ENCODE measurements around the gene LRRFIP1. TPM values are rescaled to one million over a fixed set of nuclear protein-coding genes. Genes with fewer than 3 reads are reported as not detected.

Gene LRRFIP1
- total and polyA plus RNA-seq, 2 of the 13 experiments (the other 11 are each of a cell fraction or from before 2014, with no cell fraction given), result 15.9 to 40.5 TPM

DNA sequence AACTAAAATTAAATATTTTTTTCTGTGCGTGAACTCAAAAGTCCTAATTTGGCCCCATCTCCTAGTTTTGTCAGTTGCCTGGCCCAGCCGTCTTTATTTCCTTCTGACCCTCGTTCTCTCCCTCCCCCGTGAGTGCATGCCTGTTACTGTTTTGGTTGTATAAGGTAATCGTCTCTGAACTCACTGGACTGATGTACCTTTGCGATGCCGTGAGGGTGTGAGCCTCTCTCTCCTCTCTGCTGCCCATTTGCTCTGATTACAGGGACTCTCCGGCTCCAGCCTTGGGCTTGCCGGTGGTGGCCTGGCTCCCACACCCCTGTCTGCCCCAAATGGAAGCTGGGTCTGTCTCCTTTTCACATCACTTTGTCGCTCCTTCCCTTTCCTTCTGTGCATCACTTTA, 104.7 kb downstream of the LRRFIP1 start (continued):
- TF ChIP-seq, protein P1, sequence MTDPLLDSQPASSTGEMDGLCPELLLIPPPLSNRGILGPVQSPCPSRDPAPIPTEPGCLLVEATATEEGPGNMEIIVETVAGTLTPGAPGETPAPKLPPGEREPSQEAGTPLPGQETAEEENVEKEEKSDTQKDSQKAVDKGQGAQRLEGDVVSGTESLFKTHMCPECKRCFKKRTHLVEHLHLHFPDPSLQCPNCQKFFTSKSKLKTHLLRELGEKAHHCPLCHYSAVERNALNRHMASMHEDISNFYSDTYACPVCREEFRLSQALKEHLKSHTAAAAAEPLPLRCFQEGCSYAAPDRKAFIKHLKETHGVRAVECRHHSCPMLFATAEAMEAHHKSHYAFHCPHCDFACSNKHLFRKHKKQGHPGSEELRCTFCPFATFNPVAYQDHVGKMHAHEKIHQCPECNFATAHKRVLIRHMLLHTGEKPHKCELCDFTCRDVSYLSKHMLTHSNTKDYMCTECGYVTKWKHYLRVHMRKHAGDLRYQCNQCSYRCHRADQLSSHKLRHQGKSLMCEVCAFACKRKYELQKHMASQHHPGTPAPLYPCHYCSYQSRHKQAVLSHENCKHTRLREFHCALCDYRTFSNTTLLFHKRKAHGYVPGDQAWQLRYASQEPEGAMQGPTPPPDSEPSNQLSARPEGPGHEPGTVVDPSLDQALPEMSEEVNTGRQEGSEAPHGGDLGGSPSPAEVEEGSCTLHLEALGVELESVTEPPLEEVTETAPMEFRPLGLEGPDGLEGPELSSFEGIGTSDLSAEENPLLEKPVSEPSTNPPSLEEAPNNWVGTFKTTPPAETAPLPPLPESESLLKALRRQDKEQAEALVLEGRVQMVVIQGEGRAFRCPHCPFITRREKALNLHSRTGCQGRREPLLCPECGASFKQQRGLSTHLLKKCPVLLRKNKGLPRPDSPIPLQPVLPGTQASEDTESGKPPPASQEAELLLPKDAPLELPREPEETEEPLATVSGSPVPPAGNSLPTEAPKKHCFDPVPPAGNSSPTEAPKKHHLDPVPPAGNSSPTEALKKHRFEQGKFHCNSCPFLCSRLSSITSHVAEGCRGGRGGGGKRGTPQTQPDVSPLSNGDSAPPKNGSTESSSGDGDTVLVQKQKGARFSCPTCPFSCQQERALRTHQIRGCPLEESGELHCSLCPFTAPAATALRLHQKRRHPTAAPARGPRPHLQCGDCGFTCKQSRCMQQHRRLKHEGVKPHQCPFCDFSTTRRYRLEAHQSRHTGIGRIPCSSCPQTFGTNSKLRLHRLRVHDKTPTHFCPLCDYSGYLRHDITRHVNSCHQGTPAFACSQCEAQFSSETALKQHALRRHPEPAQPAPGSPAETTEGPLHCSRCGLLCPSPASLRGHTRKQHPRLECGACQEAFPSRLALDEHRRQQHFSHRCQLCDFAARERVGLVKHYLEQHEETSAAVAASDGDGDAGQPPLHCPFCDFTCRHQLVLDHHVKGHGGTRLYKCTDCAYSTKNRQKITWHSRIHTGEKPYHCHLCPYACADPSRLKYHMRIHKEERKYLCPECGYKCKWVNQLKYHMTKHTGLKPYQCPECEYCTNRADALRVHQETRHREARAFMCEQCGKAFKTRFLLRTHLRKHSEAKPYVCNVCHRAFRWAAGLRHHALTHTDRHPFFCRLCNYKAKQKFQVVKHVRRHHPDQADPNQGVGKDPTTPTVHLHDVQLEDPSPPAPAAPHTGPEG (CRISPR knock-in tag; IDR thresholded peaks at IDR 0.05), result no peak
- no peak for TF ChIP-seq ZNF232 (CRISPR knock-in tag; IDR thresholded peaks at IDR 0.05; ENCODE audit: borderline replicate concordance)
- no peak for TF ChIP-seq KDM6A (CRISPR knock-in tag; IDR thresholded peaks at IDR 0.05; ENCODE audit: low read depth)
- no peak for TF ChIP-seq NFRKB (IDR thresholded peaks at IDR 0.05)
- no peak for TF ChIP-seq NR2F2 (IDR thresholded peaks at IDR 0.05; ENCODE audit: borderline replicate concordance, low read depth)
- TF ChIP-seq ZSCAN22 (CRISPR knock-in tag; IDR thresholded peaks at IDR 0.05), result no peak
- TF ChIP-seq NR2F1 (CRISPR knock-in tag; IDR thresholded peaks at IDR 0.05), result no peak
- no peak for TF ChIP-seq KLF9 (CRISPR knock-in tag; IDR thresholded peaks at IDR 0.05; ENCODE audit: low read depth)
- TF ChIP-seq ADNP (CRISPR knock-in tag; IDR thresholded peaks at IDR 0.05), result no peak
- TF ChIP-seq, protein P2, sequence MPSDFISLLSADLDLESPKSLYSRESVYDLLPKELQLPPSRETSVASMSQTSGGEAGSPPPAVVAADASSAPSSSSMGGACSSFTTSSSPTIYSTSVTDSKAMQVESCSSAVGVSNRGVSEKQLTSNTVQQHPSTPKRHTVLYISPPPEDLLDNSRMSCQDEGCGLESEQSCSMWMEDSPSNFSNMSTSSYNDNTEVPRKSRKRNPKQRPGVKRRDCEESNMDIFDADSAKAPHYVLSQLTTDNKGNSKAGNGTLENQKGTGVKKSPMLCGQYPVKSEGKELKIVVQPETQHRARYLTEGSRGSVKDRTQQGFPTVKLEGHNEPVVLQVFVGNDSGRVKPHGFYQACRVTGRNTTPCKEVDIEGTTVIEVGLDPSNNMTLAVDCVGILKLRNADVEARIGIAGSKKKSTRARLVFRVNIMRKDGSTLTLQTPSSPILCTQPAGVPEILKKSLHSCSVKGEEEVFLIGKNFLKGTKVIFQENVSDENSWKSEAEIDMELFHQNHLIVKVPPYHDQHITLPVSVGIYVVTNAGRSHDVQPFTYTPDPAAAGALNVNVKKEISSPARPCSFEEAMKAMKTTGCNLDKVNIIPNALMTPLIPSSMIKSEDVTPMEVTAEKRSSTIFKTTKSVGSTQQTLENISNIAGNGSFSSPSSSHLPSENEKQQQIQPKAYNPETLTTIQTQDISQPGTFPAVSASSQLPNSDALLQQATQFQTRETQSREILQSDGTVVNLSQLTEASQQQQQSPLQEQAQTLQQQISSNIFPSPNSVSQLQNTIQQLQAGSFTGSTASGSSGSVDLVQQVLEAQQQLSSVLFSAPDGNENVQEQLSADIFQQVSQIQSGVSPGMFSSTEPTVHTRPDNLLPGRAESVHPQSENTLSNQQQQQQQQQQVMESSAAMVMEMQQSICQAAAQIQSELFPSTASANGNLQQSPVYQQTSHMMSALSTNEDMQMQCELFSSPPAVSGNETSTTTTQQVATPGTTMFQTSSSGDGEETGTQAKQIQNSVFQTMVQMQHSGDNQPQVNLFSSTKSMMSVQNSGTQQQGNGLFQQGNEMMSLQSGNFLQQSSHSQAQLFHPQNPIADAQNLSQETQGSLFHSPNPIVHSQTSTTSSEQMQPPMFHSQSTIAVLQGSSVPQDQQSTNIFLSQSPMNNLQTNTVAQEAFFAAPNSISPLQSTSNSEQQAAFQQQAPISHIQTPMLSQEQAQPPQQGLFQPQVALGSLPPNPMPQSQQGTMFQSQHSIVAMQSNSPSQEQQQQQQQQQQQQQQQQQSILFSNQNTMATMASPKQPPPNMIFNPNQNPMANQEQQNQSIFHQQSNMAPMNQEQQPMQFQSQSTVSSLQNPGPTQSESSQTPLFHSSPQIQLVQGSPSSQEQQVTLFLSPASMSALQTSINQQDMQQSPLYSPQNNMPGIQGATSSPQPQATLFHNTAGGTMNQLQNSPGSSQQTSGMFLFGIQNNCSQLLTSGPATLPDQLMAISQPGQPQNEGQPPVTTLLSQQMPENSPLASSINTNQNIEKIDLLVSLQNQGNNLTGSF (CRISPR knock-in tag; IDR thresholded peaks at IDR 0.05), result no peak
- TF ChIP-seq ERF (CRISPR knock-in tag; IDR thresholded peaks at IDR 0.05), result no peak
- no peak for TF ChIP-seq PHF8 (CRISPR knock-in tag; IDR thresholded peaks at IDR 0.05)
- TF ChIP-seq, protein P3, sequence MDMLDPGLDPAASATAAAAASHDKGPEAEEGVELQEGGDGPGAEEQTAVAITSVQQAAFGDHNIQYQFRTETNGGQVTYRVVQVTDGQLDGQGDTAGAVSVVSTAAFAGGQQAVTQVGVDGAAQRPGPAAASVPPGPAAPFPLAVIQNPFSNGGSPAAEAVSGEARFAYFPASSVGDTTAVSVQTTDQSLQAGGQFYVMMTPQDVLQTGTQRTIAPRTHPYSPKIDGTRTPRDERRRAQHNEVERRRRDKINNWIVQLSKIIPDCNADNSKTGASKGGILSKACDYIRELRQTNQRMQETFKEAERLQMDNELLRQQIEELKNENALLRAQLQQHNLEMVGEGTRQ (IDR thresholded peaks at IDR 0.05; ENCODE audit: low read depth, low read length), result no peak
- TF ChIP-seq, protein P3 (CRISPR knock-in tag; IDR thresholded peaks at IDR 0.05; ENCODE audit: borderline replicate concordance), result no peak
- no peak for TF ChIP-seq SP4 (CRISPR knock-in tag; IDR thresholded peaks at IDR 0.05)
- TF ChIP-seq, protein P4, sequence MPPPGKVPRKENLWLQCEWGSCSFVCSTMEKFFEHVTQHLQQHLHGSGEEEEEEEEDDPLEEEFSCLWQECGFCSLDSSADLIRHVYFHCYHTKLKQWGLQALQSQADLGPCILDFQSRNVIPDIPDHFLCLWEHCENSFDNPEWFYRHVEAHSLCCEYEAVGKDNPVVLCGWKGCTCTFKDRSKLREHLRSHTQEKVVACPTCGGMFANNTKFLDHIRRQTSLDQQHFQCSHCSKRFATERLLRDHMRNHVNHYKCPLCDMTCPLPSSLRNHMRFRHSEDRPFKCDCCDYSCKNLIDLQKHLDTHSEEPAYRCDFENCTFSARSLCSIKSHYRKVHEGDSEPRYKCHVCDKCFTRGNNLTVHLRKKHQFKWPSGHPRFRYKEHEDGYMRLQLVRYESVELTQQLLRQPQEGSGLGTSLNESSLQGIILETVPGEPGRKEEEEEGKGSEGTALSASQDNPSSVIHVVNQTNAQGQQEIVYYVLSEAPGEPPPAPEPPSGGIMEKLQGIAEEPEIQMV (CRISPR knock-in tag; IDR thresholded peaks at IDR 0.05; ENCODE audit: low read depth), result no peak
- TF ChIP-seq ZNF253 (CRISPR knock-in tag; IDR thresholded peaks at IDR 0.05; ENCODE audit: borderline replicate concordance), result no peak

Measured in HepG2 (cell line).